HG03521 (cell line): ENCODE results near the gene RAPGEF4.
"Not testable (repeated sequence)": the region's sequence is repeated elsewhere in the genome, so short reads cannot be mapped to it uniquely, and the experiment has no call there.

Experiments
- ATAC-seq: cut with Tn5 transposase; IDR thresholded peaks from one replicate; pipeline ENCODE4 v1.9.1; 2021; ENCODE audit warnings: mild to moderate bottlenecking, moderate library complexity; ENCODE audit not compliant: unreplicated experiment

RAPGEF4 gene

DNA sequence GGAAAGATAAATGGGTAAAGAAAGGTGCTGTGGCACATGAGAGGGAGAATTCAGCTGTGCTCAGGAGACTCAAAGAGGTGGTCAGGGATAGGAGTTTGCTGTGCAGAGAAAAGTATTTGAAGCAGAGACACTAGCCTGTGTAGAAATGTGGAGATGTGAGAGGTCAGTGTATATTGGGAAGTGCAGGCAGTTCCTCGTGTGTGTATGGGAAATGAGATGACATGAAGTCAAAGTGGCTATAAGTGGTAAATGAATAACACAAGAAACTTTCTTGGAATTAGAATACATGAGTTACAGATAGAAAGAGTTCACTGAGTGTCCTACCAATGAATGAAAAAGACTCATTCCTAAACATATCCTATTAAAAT is 351.6 kb downstream of the RAPGEF4 start:
- ATAC-seq = no peak

DNA sequence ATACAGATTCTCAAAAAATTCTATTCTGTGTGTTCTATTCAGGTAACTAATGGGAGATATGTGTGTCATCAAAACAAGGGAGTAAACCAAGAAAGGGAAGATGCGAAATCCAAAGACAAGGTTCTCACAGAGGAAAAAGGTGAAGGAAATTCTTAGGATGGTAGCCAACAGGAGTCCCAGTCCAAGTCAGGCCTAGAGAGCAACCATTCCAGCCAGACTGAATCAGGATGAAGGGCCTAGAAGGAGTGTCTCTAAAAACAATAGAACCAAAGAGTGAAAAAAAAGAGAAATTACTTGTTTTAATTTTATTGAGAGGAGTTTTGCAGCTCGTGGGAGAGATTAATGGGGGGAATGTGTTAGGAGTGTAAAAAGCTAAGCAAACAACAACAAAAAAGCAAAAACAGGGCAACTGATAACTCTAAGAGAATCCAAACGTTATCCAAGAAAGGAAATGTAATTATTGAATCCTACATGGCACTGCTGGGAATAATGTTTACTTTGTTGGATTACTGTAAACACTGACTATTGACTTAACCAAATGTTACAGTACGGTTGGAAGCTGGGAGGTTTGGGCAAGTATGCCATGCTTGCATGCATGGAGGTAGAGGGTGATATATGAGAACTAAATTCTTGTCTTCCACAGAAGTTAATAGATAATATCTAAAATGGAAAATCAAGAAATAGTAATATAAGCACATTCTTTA is 352.3 kb downstream of the RAPGEF4 start:
- ATAC-seq = no peak

DNA sequence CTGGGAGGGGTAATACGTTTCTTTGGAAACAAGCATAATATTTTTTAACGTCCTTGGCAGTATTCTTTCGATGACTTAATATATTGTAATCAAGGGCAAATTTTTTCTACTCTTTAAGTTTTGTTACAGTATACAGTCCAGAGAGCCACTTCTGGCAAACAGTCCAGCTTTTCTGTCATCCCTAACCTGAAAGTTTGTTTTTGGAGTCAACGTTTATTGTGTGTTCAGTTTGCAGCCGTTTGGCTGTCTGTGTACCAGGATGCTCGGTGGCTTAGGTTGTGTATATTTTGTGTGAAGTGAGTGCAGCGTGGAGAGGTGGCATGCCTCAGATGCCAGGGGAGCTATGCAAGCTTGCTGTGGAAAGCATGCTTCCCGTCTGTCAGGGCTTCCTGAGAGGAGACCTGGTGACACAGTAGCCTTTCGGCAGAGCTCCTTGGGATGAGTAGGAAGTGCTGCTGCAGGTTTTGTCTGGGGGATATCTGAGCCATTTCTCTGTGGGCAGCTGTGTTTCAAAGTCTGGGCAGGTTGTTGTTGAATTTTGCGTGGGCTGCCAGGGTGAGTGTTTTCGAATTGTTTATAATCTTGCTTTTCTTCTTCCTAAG is 354.7 kb downstream of the RAPGEF4 start:
- ATAC-seq = no peak

DNA sequence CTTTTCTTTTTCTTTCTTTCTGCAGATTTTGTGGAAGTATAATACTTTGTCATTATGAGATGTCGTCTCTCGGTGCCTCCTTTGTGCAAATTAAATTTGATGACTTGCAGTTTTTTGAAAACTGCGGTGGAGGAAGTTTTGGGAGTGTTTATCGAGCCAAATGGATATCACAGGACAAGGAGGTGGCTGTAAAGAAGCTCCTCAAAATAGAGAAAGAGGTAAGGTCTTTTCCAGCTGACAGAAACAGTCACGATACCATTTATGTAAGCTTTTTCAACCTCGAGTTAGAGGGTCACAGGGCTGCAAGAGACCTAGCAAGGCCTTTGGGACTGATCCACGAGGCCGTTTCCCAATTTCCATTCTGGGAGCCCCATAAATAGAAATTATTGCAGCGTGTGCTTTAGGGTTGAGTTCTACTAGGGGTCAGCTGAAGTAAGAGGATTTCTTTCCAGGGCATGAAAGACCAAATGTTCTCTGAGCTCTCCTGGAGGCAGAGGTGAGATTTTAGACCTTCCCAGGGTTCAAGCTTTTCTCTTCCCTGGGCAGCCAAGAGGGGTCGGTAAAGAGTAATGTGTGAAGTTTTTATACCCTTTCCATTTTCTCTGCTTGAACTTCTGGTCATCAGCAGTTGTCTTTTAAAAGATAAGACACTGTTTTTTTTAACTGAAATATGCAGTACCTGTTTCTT is 355.5 kb downstream of the RAPGEF4 start:
- ATAC-seq = no peak

DNA sequence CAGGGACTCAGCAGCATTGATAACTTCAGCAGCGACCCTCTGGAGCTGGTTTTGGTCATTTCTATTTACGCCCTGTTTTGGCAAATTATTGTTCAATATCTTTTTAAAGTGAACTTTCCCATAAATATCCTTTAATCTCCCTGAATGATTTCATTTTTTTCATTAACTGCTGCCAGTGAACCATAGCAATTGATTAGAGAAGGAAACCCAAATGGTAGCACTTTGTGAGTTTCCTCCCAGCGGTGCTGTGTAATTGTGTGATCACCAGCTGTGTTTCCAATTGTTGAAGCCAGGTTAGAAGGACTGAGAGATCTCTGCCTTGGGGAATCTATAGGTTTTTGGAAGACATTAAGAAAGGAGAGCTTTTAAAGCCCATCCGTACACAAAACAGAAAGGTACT is 356.3 kb downstream of the RAPGEF4 start:
- no peak for ATAC-seq

DNA sequence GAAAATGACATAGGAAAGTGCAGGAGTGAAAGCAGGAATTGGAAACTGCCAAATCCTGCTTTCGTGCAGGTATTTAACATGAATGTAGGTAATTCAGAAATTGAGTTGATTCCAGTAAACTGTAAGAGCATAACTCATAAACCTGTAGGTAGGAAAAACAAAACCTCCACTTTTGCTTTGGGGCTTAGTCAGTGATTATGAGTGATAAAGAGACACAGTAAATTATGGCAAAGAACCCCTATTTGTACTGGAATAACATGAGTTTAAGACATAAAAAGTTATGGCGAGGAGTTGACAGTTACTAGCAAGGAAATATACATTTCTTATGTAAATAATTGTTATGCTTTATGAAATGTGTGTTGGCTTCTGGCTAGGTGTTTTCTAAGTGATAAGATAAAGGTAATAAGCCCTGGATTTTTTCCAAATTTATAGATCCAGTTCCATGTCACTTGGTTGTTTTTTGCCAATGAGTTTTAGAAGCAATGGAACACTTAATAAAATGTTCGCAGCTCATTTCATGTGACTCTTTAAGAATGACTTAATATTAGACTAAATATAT is 357.3 kb downstream of the RAPGEF4 start:
- no peak for ATAC-seq

DNA sequence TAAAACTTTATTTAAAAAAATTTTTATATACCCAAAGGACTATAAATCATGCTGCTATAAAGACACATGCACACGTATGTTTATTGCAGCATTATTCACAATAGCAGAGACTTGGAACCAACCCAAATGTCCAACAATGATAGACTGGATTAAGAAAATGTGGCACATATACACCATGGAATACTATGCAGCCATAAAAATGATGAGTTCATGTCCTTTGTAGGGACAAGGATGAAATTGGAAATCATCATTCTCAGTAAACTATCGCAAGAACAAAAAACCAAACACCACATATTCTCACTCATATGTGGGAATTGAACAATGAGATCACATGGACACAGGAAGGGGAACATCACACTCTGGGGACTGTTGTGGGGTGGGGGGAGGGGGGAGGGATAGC is 358.0 kb downstream of the RAPGEF4 start:
- ATAC-seq = not testable (repeated sequence)

DNA sequence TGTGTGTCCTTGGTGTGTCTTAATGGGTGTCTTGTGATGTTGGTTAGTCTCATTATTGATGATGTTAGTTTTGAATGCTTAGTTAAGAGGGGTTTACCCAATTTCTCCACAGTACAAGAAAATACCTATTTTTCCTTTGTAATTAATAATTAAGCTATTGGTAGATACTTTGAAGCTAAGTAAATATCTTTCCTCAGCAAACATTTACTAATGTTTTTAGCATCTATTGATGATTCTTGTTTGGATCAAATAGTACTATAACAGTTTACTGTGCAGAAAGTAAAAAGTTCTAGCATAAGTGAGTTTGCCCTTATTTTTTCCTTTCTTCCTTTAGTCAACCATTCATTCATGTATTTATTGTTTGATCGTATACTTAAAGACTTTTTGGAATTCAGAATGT is 359.1 kb downstream of the RAPGEF4 start:
- ATAC-seq = no peak

DNA sequence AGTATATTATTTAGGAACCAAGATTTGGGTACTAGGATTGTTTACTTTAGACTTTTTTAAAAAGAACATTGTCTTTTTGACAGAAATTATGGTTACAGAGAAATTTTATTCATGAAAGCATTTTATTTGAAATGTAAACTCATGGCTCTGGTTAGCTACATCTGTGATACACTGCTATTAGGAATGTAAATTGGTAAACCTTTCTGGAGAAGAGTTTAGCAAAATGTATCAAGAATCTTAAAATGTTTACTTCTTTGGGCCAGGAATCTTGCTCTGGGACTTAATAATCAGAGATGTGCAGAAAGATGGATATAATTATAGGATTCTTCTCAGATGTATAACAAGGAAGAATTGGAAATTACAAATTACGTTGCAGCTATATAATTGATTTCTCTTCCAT is 359.7 kb downstream of the RAPGEF4 start:
- ATAC-seq = no peak

DNA sequence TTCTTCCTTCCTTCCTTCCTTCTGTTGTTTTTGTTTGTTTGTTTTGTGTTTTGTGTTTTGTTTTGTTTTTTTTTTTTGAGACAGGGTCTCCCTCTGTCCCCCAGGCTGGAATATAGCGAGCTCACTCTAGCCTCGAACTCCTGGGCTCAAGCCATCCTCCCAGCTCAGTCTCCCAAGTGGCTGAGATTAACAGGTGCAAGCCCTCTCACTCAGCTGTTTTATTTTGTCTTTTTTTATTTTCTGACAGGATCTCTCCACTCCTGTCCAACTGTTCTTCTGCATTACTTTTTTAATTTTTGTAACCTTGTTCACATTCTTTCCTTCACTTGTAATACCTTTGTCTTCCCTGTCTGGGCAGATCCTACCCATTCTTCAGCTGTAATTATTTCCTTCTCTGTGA is 363.6 kb downstream of the RAPGEF4 start:
- no peak for ATAC-seq

DNA sequence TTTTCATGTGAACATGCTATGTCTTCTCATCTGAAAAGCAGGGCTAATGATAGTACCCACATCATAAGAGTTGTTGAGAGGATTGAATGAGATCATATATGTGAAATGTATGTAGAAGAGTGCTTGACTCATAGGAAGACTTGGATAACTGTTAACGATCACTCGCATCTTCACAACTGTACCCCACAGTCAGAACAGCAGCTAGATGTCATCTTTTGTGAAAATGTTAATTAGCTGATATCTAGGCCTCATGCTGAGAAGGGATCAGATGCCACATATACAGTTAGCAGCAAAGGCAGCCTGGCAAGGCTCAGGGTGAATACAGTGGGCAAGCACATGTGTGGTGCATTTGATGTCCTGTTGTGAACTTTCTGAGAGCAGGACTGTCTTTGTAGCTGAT is 364.2 kb downstream of the RAPGEF4 start:
- no peak for ATAC-seq

DNA sequence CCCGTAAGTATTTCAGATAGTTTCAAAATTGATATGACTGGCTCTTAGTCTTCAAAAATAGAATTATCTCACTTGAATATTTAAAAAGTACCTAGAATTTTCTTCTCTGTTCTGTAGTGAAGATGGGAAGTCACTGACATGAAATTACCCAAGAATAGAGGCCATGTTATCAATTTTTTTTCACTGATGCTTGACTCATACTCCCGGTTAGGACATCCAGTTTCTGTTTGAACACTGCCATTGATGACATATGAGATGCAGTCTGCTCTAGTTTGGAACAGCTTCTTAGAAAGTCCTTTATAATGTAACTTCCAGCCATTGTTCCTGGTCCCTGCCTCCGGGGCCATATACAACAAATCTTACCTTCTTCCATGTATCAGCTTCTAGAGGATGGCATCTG is 366.0 kb downstream of the RAPGEF4 start:
- peak; percentile 66 for ATAC-seq
